WTC11 (cell line): ENCODE measurements around the gene TSPAN9.

Source experiments
- E2F1 ChIP-seq: sonication (generic); formaldehyde crosslinking; IDR thresholded peaks from 2 replicates; pipeline ENCODE4 v1.8.0; 2022; ENCODE audit warnings: mild to moderate bottlenecking, missing genetic modification reagents
- ESRRA ChIP-seq: sonication (generic); formaldehyde crosslinking; IDR thresholded peaks from 2 replicates; pipeline ENCODE4 v1.8.1; 2022; ENCODE audit warnings: mild to moderate bottlenecking, missing genetic modification reagents, borderline replicate concordance
- ETV6 ChIP-seq: sonication (generic); formaldehyde crosslinking; IDR thresholded peaks from 2 replicates; pipeline ENCODE4 v1.8.1; 2022; ENCODE audit warnings: mild to moderate bottlenecking, missing genetic modification reagents
- FOXJ3 ChIP-seq: sonication (generic); formaldehyde crosslinking; IDR thresholded peaks from 2 replicates; pipeline ENCODE4 v1.9.0; 2021; ENCODE audit warnings: missing genetic modification reagents, mild to moderate bottlenecking, borderline replicate concordance
- FOXP1 ChIP-seq: sonication (generic); formaldehyde crosslinking; IDR thresholded peaks from 2 replicates; pipeline ENCODE4 v1.8.0; 2022; ENCODE audit warnings: missing genetic modification reagents, mild to moderate bottlenecking, moderate library complexity, borderline replicate concordance
- GABPB1 ChIP-seq: sonication (generic); formaldehyde crosslinking; IDR thresholded peaks from 2 replicates; pipeline ENCODE4 v1.8.1; 2023; ENCODE audit warnings: mild to moderate bottlenecking, missing genetic modification reagents
- MAX ChIP-seq: sonication (generic); formaldehyde crosslinking; IDR thresholded peaks from 2 replicates; pipeline ENCODE4 v1.8.0; 2022; ENCODE audit warnings: mild to moderate bottlenecking, missing genetic modification reagents
- NR1H2 ChIP-seq: sonication (generic); formaldehyde crosslinking; IDR thresholded peaks from 2 replicates; pipeline ENCODE4 v1.9.0; 2021; ENCODE audit warnings: mild to moderate bottlenecking, moderate library complexity, missing genetic modification reagents
- TP53 ChIP-seq: sonication (generic); formaldehyde crosslinking; IDR thresholded peaks from 2 replicates; pipeline ENCODE4 v1.8.1; 2023; ENCODE audit warnings: mild to moderate bottlenecking, missing genetic modification reagents
- ZBTB21 ChIP-seq: sonication (generic); formaldehyde crosslinking; IDR thresholded peaks from 2 replicates; pipeline ENCODE4 v1.8.1; 2023; ENCODE audit warnings: mild to moderate bottlenecking, missing genetic modification reagents, borderline replicate concordance
- ZNF232 ChIP-seq: sonication (generic); formaldehyde crosslinking; IDR thresholded peaks from 2 replicates; pipeline ENCODE4 v1.8.0; 2022; ENCODE audit warnings: mild to moderate bottlenecking, missing genetic modification reagents
- TF ChIP-seq, protein P1 (sequence below): sonication (generic); formaldehyde crosslinking; conservative IDR thresholded peaks from 2 replicates; pipeline ENCODE4 v1.8.1; 2022; ENCODE audit warnings: mild to moderate bottlenecking, missing genetic modification reagents
- TF ChIP-seq, protein P2 (sequence below): fragments of 200-600 bp; IDR thresholded peaks from 2 replicates; pipeline ENCODE4 v1.8.0; 2022; ENCODE audit warnings: antibody characterized with exemption

DNA sequence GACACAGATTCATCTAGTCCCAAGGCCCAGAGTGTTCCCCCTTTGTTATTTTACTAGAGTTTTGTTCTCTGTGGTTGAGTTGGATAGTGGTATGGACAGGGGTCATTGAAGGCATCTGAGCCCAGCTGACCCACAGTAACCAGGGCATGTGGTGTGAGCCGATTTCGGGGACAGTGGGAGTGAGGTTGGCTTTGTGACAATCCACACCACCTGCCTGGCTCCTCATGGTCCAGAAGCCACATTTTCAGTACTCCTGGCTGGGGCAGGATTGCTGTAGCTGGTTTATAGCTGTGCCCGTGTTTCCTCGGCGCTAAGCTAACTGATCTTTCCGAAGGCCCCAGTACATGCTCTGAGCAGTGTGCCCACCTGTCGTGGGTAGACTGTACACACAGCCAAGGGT is 116.0 kb downstream of the TSPAN9 start:
- TF ChIP-seq, protein P1, sequence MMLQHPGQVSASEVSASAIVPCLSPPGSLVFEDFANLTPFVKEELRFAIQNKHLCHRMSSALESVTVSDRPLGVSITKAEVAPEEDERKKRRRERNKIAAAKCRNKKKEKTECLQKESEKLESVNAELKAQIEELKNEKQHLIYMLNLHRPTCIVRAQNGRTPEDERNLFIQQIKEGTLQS (CRISPR knock-in tag): no peak
- TF ChIP-seq, protein P2, sequence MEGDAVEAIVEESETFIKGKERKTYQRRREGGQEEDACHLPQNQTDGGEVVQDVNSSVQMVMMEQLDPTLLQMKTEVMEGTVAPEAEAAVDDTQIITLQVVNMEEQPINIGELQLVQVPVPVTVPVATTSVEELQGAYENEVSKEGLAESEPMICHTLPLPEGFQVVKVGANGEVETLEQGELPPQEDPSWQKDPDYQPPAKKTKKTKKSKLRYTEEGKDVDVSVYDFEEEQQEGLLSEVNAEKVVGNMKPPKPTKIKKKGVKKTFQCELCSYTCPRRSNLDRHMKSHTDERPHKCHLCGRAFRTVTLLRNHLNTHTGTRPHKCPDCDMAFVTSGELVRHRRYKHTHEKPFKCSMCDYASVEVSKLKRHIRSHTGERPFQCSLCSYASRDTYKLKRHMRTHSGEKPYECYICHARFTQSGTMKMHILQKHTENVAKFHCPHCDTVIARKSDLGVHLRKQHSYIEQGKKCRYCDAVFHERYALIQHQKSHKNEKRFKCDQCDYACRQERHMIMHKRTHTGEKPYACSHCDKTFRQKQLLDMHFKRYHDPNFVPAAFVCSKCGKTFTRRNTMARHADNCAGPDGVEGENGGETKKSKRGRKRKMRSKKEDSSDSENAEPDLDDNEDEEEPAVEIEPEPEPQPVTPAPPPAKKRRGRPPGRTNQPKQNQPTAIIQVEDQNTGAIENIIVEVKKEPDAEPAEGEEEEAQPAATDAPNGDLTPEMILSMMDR: no peak
- no peak for TF ChIP-seq FOXP1
- no peak for TF ChIP-seq ETV6 (CRISPR knock-in tag)
- TF ChIP-seq NR1H2 (CRISPR knock-in tag): no peak
- TF ChIP-seq ESRRA (CRISPR knock-in tag): no peak
- no peak for TF ChIP-seq E2F1 (CRISPR knock-in tag)
- TF ChIP-seq TP53 (CRISPR knock-in tag): no peak
- no peak for TF ChIP-seq ZNF232 (CRISPR knock-in tag)
- no peak for TF ChIP-seq GABPB1 (CRISPR knock-in tag)
- no peak for TF ChIP-seq FOXJ3 (CRISPR knock-in tag)
- no peak for TF ChIP-seq ZBTB21 (CRISPR knock-in tag)
- no peak for TF ChIP-seq MAX (CRISPR knock-in tag)
